ENCODE data around the gene TSPAN8.

TSPAN8 gene

DNA sequence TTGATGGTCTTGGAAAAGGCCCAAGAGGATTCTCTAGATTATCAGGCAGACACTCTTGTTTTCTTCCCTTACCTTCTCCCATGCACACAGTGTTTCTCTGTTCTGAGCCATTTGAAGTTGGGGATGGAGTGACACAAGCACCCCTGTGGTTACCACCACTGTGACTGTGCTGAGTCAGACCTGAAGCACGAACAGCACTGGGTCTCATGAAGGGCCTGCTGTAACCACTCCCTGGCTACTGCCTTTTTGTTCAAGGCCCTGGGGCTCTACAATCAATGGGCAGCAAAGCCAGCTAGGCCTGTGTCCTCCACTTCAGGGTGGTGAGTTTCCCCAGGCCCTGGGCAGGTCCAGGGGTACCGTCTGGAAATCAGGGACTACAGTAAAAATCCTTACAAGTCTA is 65.5 kb downstream of the TSPAN8 start:
- TF ChIP-seq, protein P1, sequence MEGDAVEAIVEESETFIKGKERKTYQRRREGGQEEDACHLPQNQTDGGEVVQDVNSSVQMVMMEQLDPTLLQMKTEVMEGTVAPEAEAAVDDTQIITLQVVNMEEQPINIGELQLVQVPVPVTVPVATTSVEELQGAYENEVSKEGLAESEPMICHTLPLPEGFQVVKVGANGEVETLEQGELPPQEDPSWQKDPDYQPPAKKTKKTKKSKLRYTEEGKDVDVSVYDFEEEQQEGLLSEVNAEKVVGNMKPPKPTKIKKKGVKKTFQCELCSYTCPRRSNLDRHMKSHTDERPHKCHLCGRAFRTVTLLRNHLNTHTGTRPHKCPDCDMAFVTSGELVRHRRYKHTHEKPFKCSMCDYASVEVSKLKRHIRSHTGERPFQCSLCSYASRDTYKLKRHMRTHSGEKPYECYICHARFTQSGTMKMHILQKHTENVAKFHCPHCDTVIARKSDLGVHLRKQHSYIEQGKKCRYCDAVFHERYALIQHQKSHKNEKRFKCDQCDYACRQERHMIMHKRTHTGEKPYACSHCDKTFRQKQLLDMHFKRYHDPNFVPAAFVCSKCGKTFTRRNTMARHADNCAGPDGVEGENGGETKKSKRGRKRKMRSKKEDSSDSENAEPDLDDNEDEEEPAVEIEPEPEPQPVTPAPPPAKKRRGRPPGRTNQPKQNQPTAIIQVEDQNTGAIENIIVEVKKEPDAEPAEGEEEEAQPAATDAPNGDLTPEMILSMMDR (conservative IDR thresholded peaks at IDR 0.05), result no peak
- no peak overlapping the region for H3K27ac ChIP-seq

DNA sequence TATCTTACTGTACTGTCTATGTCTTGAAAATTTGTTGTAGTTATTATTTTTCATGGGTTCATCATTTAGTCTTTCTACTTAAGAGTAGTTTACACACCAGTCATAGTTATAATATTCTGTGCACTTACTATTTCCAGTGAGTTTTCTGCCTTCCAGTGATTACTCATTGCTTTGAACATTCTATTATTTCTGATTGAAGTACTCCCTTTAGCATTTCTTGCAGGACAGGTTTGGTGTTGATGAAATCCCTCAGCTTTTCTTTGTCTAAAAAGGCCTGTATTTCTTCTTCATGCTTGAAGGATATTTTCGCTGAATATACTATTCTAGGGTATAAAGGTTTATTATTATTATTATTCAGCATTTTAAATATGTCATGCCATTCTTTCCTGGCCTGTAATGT is 66.8 kb downstream of the TSPAN8 start:
- H3K27ac ChIP-seq, result no peak overlapping the region
- TF ChIP-seq, protein P1 (conservative IDR thresholded peaks at IDR 0.05), result no peak

DNA sequence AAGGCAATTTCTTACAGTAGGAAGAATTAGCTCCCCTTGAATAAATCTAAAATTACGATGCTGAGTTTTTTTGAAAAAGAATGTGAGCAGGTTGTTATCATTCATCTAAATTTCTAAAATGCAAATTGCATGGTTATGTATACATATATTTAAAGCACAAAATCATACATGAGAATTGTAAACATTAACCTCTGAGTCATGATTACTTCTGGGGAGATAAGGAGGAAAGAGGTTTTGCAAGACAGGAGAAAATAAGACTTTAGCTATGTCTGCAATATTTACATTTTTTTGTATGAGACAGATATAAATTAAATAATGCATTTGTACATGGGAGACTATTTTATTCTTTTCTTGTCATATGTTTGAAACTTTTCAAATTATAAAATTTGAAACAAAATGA is 72.2 kb downstream of the TSPAN8 start:
- TF ChIP-seq, protein P1 (conservative IDR thresholded peaks at IDR 0.05), result no peak
- H3K27ac ChIP-seq, result no peak overlapping the region

DNA sequence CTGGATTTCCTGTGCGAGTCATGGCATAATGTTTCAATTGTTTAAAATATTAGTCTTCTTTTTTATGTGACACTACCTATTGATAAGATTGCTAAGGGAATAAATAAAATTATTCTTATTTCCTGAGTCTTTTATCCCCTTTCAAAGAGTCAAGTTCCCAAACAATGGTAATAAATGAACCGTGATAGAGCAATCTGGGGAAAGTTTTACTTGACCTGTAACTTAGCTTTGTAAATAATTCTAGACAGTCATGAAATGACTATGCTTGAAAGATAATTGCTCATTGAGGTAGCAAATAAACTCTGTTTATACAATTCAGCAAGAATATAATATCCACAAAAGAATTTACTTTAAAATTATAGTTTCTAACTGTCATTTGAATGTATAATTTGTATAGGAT is 82.1 kb downstream of the TSPAN8 start:
- TF ChIP-seq, protein P1 (conservative IDR thresholded peaks at IDR 0.05), result no peak
- H3K27ac ChIP-seq, result no peak overlapping the region

All from VCaP (cell line).